HT1080 (cell line): ENCODE results near the gene GFAP. TPM values are rescaled to one million over a fixed set of nuclear protein-coding genes. Genes with fewer than 3 reads are reported as not detected.
A peak's percentile ranks its signal among the peaks of the same experiment; 100 is the strongest.

Experiments
- DNase-seq: peaks from one replicate; pipeline ENCODE4 v3.0.0-alpha.2; 2015; ENCODE audit warnings: low read depth
- total RNA-seq: library from RNA; depleted of rRNA; stranded (reverse); fragments of >200 nt; shearing (Covaris generic); gene quantifications from 2 replicates; pipeline ENCODE4 v1.2.3, GENCODE V29; 2014

The GFAP gene
- total RNA-seq, 1 experiment from 2014 or later, result 0.18 TPM

GRCh38 chr17:44932096-44932786, 16.9 kb upstream of the GFAP start:
- DNase-seq, result no peak

GRCh38 chr17:44931376-44931775, 16.1 kb upstream of the GFAP start:
- no peak for DNase-seq

GRCh38 chr17:44930667-44931066, 15.4 kb upstream of the GFAP start:
- DNase-seq, result no peak

DNA sequence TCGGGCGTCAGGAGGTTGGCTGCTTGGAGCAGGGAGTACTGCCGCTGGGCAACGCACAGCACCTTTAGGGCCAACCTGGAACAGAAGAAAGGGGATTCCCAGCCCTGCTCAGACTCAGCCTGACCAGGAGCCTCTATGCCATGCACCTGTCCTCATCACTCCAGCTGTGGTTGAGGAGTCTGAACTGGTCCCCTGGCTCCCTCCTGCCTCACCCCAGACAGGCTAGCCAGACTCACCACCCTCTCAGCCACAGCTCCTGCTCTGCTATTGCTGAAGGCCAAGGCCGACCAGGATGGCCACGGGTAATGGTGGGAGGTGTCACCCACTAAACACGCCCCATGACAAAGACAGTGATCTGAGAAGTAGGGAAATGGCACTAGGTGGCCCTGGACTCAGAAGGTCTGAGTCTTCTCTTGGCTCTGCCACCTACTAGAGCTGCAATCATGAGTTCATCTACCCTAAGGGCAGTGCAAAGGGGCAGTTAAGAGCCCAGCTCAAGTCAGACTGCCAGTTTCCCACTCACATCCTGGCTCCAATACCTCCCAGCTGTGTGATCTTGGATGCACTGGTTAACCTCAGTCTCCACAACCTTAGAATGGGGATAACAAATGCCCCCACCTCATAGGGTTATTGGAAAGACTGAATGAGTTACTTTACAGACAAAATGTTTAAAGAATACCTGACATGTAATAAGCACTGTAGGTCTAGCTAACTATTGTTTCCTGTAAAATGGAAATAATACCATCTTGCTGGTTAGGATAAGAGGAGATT, 13.8 kb upstream of the GFAP start:
- no peak for DNase-seq

GRCh38 chr17:44928136-44928535, 12.8 kb upstream of the GFAP start:
- no peak for DNase-seq

DNA sequence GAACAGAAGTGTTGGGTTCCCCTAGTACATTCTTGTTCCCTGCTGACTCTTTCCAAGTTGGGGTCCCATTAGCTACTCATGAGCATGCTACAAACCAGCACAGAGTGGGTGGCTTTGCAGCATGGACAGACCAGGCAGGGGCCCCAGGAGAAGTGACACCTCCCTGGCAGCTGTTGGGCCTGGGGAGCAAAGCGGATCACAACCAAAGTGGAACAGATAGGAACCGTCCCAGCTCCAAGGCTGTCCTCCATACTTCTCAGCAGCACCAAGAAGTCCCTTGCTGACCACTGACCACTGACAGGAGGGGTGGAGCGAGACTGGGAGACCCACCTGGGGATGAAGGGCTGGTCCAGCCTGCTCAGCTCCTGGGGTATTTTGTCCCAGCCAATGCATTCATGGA, 12.4 kb upstream of the GFAP start:
- DNase-seq, result no peak

GRCh38 chr17:44926821-44927525, 11.7 kb upstream of the GFAP start:
- DNase-seq, result no peak

DNA sequence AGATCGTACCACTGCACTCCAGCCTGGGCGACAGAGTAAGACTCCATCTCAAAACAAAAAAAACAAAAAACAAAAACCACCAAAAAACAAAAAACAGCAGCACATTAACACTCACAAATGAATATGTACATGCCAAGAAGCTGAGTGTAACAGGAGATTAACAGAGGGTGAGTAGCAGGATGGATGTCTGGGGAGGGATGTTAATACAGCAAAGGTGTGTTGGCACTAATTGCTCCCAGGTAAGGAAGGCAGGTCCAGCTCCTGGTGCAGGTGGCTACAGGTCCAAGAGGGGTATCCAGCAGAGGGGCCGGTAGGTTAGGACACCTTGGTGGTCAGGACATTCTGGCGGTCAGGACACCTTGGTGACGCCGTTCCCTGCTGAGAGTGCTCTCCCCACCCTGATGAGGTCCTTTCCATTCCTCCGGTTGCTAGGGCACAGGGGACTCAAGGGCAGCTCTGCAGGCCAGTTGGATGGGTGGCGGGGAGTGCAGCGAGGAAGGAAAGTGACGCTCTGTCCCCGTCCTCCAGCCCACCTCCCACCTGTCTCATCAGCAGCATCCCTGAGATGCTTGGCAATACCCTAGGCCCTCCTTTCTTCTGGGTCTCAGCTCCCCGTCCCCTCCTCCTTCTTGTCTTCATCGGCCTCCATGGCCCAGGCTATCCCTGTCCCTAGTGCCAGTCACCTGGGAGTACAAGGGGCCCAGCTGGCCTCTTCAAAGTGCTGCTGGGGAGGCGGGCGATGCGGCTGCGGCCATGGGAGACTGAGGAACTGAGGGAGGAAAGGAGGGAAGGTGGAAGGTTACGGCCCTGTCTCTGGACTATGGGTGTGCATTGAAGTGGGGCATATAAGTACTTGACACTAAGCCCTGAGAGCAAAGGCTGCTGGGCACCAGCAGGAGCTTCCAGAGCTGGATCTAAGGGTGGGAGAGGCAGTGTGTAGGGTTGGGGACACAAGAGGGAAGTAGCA, 10.7 kb upstream of the GFAP start:
- DNase-seq, result no peak

GRCh38 chr17:44924107-44924544, 8.8 kb upstream of the GFAP start:
- no peak for DNase-seq

GRCh38 chr17:44922746-44923470, 7.6 kb upstream of the GFAP start:
- no peak for DNase-seq

GRCh38 chr17:44922136-44922535, 6.8 kb upstream of the GFAP start:
- no peak for DNase-seq

GRCh38 chr17:44921122-44921882, 6.0 kb upstream of the GFAP start:
- DNase-seq, result no peak

GRCh38 chr17:44920565-44920940, 5.3 kb upstream of the GFAP start:
- DNase-seq, result no peak

GRCh38 chr17:44919885-44920564, 4.7 kb upstream of the GFAP start:
- peak; percentile 70 for DNase-seq

DNA sequence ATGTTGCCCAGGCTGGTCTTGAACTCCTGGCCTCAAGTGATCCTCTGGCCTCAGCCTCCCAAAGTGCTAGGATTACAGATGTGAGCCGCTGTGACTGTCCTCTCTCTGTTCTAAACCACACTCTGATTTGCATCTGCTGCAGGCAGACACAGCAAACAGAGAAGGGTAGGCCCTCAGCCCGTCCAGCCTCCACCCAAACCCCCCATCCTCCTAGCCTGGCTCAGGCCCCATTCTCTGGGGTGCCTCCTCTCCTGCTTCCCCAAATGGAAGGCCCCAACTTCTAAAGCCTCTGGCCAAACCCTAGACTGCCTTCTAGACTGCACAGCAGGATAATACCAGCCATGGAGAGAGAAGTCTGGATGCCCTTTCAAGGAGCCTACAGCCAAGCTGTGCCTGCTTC, 4.1 kb upstream of the GFAP start:
- DNase-seq, result no peak

GRCh38 chr17:44918006-44918405, 2.7 kb upstream of the GFAP start:
- no peak for DNase-seq

DNA sequence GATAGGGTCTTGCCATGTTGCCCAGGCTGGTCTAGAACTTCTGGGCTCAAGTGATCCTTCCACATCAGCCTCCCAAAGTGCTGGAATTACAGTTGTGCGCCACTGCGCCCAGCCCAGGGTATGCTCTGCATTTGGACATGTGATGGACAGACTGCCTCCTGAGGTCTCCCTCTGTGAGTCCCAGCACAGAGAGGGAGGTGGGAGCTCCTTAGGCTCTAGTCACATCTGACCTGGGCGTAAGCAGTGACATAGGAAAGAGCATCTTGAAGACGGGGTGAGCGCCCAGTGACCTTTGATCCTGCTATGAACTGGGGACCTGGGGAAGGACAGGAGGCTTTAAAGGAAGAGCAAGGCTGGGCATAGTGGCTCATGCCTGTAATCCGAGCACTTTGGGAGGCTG, 2.2 kb upstream of the GFAP start:
- no peak for DNase-seq

DNA sequence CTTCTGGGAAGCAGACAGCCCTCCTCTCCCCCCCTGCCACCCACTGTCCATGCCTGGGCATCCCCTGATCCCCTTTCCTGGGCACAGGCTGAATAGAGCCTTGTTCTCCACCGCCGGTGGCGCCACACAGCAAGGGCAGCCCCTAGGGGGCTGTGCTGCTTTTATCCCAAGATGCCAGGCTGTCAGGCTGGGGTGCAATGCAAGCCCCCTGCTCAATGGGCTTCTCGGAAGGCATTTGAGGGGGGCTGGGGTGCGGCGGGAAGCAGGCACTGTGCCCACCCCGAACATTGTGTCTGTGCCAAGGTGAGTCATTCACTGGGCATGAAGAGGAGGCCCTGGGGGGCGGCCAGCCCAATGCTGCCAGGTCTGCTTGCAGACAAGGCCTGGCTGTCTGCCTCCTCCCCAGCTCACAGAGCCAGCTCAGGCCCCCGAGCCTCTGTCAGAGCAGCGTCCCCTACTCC, 1.5 kb upstream of the GFAP start:
- peak; percentile 86 for DNase-seq
